ENCODE measurements around the gene DOCK11. TPM values are rescaled to one million over a fixed set of nuclear protein-coding genes. Genes with fewer than 3 reads are reported as not detected.

DOCK11 gene
- total and polyA plus RNA-seq, 10 of the 15 experiments (the other 5 are each of a cell fraction or from before 2014, with no cell fraction given) = 16.3 to 30.7 (median 19.8) TPM

DNA sequence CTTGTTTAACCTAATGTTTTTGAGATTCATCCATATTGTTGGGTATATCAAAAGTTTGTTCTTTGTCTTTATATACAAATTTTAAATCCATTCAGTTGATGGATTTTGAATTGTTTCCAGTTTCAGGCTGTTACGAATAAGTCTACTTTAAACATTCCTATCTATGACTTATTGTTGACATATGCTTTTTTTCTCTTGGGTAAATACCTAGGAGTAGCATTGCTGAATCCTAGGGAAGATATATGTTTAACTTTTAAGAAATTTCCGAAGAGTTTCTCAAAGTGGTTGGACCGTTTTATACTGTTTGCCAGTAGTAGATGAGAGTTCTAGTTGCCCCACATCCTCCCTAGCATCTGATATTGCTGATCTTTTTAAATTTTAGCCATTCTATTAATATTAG lies 170.9 kb downstream of the DOCK11 start:
- H3K36me3 ChIP-seq (ENCODE audit: control insufficient read depth in 2 of 2, insufficient read depth in 2 of 2, low read length in 1 of 2) = no peaks in the 10 kb centered on the region
- no peak overlapping the region for H3K27ac ChIP-seq (ENCODE audit: control insufficient read depth, insufficient read depth)
- H2AFZ ChIP-seq (ENCODE audit: control insufficient read depth, low read depth, low read length) = no peak overlapping the region
- H3K9ac ChIP-seq (ENCODE audit: control insufficient read depth, insufficient read depth, low read length) = no peak overlapping the region
- no peak for ATAC-seq
- no peaks in the 10 kb centered on the region for H3K79me2 ChIP-seq (ENCODE audit: control insufficient read depth, insufficient read depth, low read length)
- no peak for DNase-seq (ENCODE audit: low read depth, low spot score)
- no peaks in the 10 kb centered on the region for H3K4me1 ChIP-seq (ENCODE audit: control insufficient read depth, insufficient read depth, low read length)
- WGBS (ENCODE audit: insufficient coverage, insufficient replicate concordance, low lambda C conversion rate, missing lambda C conversion rate) = 67% methylated on average over 3 of the region's 3 CpGs
- intact Hi-C loops (cut with micrococcal nuclease; ENCODE audit: unreplicated experiment) (no loop called here), in situ Hi-C loops (cut with MboI) (no loop called here)
- no peaks in the 10 kb centered on the region for H3K9me3 ChIP-seq (replicated peaks; ENCODE audit: control insufficient read depth, insufficient read depth, low read length)
- no peak for FAIRE-seq
- H3K27me3 ChIP-seq (replicated peaks in 1 of 2; ENCODE audit: control insufficient read depth in 2 of 2, insufficient read depth in 2 of 2, low read length in 1 of 2) = no peaks in the 10 kb centered on the region
- BruUV-seq (replicated peaks) = no TSS peak
- H4K20me1 ChIP-seq (ENCODE audit: control insufficient read depth, insufficient read depth) = no peaks in the 10 kb centered on the region
- no peak overlapping the region for H3K4me2 ChIP-seq (ENCODE audit: control insufficient read depth, insufficient read depth)
- ChIA-PET SMC1A (ENCODE audit: uncharacterized antibody, unreplicated experiment) (no interaction called here), CTCF (interaction anchor here (0.6 to 1.2 kb wide), 2 partner anchors 22 to 41 kb away, joined by 3 read pairs; no protein-coding TSS in a partner anchor), RAD21 (ENCODE audit: unreplicated experiment) (no interaction called here), POLR2A (no interaction called here)
- no peak for TF ChIP-seq TCF12 (IDR thresholded peaks at IDR 0.05; ENCODE audit: low read depth, low read length)
- TF ChIP-seq PAX5 (IDR thresholded peaks at IDR 0.05; ENCODE audit: borderline replicate concordance, low read depth, low read length) = no peak
- TF ChIP-seq NR2F1 (conservative IDR thresholded peaks at IDR 0.05) = no peak
- TF ChIP-seq FOXM1 (IDR thresholded peaks at IDR 0.05; ENCODE audit: low read depth, low read length) = no peak
- TF ChIP-seq RB1 (IDR thresholded peaks at IDR 0.05; ENCODE audit: borderline replicate concordance) = no peak
- no peak for TF ChIP-seq POU2F2 (IDR thresholded peaks at IDR 0.05; ENCODE audit: borderline replicate concordance, low read depth, low read length)
- TF ChIP-seq, protein P1, sequence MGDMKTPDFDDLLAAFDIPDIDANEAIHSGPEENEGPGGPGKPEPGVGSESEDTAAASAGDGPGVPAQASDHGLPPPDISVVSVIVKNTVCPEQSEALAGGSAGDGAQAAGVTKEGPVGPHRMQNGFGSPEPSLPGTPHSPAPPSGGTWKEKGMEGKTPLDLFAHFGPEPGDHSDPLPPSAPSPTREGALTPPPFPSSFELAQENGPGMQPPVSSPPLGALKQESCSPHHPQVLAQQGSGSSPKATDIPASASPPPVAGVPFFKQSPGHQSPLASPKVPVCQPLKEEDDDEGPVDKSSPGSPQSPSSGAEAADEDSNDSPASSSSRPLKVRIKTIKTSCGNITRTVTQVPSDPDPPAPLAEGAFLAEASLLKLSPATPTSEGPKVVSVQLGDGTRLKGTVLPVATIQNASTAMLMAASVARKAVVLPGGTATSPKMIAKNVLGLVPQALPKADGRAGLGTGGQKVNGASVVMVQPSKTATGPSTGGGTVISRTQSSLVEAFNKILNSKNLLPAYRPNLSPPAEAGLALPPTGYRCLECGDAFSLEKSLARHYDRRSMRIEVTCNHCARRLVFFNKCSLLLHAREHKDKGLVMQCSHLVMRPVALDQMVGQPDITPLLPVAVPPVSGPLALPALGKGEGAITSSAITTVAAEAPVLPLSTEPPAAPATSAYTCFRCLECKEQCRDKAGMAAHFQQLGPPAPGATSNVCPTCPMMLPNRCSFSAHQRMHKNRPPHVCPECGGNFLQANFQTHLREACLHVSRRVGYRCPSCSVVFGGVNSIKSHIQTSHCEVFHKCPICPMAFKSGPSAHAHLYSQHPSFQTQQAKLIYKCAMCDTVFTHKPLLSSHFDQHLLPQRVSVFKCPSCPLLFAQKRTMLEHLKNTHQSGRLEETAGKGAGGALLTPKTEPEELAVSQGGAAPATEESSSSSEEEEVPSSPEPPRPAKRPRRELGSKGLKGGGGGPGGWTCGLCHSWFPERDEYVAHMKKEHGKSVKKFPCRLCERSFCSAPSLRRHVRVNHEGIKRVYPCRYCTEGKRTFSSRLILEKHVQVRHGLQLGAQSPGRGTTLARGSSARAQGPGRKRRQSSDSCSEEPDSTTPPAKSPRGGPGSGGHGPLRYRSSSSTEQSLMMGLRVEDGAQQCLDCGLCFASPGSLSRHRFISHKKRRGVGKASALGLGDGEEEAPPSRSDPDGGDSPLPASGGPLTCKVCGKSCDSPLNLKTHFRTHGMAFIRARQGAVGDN (IDR thresholded peaks at IDR 0.05) = no peak
- TF ChIP-seq TAF1 (IDR thresholded peaks at IDR 0.05; ENCODE audit: borderline replicate concordance, low read depth, low read length) = no peak
- TF ChIP-seq IRF5 (IDR thresholded peaks at IDR 0.05; ENCODE audit: borderline replicate concordance) = no peak
- no peak for TF ChIP-seq NR2C1 (IDR thresholded peaks at IDR 0.05)
- TF ChIP-seq JUND (IDR thresholded peaks at IDR 0.05; ENCODE audit: low read depth, low read length) = no peak
- TF ChIP-seq SMAD1 (IDR thresholded peaks at IDR 0.05; ENCODE audit: low read depth, partially characterized antibody) = no peak
- no peak for TF ChIP-seq E4F1 (IDR thresholded peaks at IDR 0.05; ENCODE audit: borderline replicate concordance, partially characterized antibody)
- TF ChIP-seq RELA (IDR thresholded peaks at IDR 0.05; ENCODE audit: borderline replicate concordance, partially characterized antibody) = no peak
- no peak for TF ChIP-seq CREB1 (IDR thresholded peaks at IDR 0.05; ENCODE audit: low read depth)
- H3K4me3 ChIP-seq = no peak overlapping the region
